ENCODE data around the gene TMEM176A. TPM values are rescaled to one million over a fixed set of nuclear protein-coding genes. Genes with fewer than 3 reads are reported as not detected.

Gene TMEM176A
- polyA plus RNA-seq, 2 of the 4 experiments (the other 2 are of a cell fraction), result 0.05 TPM; not detected in 1

- ATAC-seq (no peak), FAIRE-seq (no peak), DNase-seq (ENCODE audit: low read depth in 1 of 2, low spot score in 1 of 2) (no peak)
- TF ChIP-seq BHLHE40 (IDR thresholded peaks at IDR 0.05; ENCODE audit: low read depth, low read length) (no peak), ESRRA (IDR thresholded peaks at IDR 0.05; ENCODE audit: borderline replicate concordance, low read length) (no peak), POLR2A (IDR thresholded peaks at IDR 0.05; ENCODE audit: low read length) (no peak), KDM5A (IDR thresholded peaks at IDR 0.05) (no peak), EHMT2 (IDR thresholded peaks at IDR 0.05; ENCODE audit: low read depth) (no peak), JUNB (IDR thresholded peaks at IDR 0.05) (no peak), POLR2AphosphoS2 (conservative IDR thresholded peaks at IDR 0.05; ENCODE audit: low read length) (no peak), RAD21 (conservative IDR thresholded peaks at IDR 0.05 in 1 of 2, IDR thresholded peaks at IDR 0.05 in 1 of 2) (no peak), NR3C1 (IDR thresholded peaks at IDR 0.05) (no peak), RCOR1 (IDR thresholded peaks at IDR 0.05; ENCODE audit: low read depth, low read length) (no peak), MAZ (IDR thresholded peaks at IDR 0.05; ENCODE audit: borderline replicate concordance, low read depth, low read length) (no peak), TP53 (CRISPR knock-in tag; IDR thresholded peaks at IDR 0.05) (no peak), RFX5 (IDR thresholded peaks at IDR 0.05) (no peak), BCL3 (IDR thresholded peaks at IDR 0.05) (no peak), KDM1A (IDR thresholded peaks at IDR 0.05; ENCODE audit: low read depth) (no peak), CHD4 (IDR thresholded peaks at IDR 0.05; ENCODE audit: borderline replicate concordance) (no peak), HOXB13 (CRISPR knock-in tag; IDR thresholded peaks at IDR 0.05; ENCODE audit: low read depth) (no peak)
- TF ChIP-seq, protein P1, sequence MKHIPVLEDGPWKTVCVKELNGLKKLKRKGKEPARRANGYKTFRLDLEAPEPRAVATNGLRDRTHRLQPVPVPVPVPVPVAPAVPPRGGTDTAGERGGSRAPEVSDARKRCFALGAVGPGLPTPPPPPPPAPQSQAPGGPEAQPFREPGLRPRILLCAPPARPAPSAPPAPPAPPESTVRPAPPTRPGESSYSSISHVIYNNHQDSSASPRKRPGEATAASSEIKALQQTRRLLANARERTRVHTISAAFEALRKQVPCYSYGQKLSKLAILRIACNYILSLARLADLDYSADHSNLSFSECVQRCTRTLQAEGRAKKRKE (CRISPR knock-in tag; IDR thresholded peaks at IDR 0.05; ENCODE audit: low read depth), result no peak
- POLR2A ChIA-PET, result no interaction called here
- 7% methylated on average over 2 of the region's 2 CpGs for WGBS (ENCODE audit: missing lambda C conversion rate)
- H3K9me3 ChIP-seq, result no peaks in the 10 kb centered on the region
- no peak overlapping the region for H3K4me3 ChIP-seq
- H3K4me2 ChIP-seq, result no peak overlapping the region
- no peak overlapping the region for H3K27ac ChIP-seq
- H3K4me1 ChIP-seq, result no peaks in the 10 kb centered on the region
- CTCF ChIA-PET, result no interaction called here
Measured at GRCh38 chr7:150828384-150828783, 27.8 kb downstream of the TMEM176A start.

DNA sequence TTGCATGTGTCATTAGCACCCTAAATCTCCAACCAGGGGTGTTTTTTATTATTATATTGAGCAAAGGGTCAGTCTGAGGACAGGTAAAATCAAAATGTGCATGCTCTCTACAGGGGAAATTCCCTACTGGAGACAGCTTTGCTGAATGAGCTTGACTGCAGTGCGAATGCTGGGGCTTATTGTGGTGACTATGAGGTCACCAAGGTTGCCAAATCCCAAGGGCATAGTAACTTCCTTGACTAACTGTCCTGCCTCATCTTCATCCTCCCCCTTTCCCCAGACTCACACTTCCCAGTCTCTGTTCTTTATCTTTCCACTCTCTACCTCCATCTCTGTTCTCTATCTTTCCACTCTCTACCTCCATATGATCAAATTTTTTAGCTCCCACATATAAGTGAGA lies 28.9 kb downstream of the TMEM176A start:
- ATAC-seq (no peak), DNase-seq (ENCODE audit: low read depth in 1 of 2, low spot score in 1 of 2) (no peak), FAIRE-seq (no peak)
- H3K27ac ChIP-seq, result no peak overlapping the region
- POLR2A ChIA-PET, result no interaction called here
- 0% methylated on average over 1 of the region's 1 CpG for WGBS (ENCODE audit: missing lambda C conversion rate)
- CTCF ChIA-PET, result interaction anchor here (0.9 kb wide), 1 partner anchor 69 kb away, joined by 3 read pairs; no protein-coding TSS in a partner anchor
- H3K9me3 ChIP-seq, result no peaks in the 10 kb centered on the region
- H3K4me3 ChIP-seq, result no peak overlapping the region
- no peak overlapping the region for H3K4me2 ChIP-seq
- H3K4me1 ChIP-seq, result no peaks in the 10 kb centered on the region
- TF ChIP-seq TP53 (CRISPR knock-in tag; IDR thresholded peaks at IDR 0.05) (no peak), SREBF2 (IDR thresholded peaks at IDR 0.05) (no peak), ZC3H11A (IDR thresholded peaks at IDR 0.05) (no peak), CEBPB (IDR thresholded peaks at IDR 0.05) (no peak), HOXA7 (CRISPR knock-in tag; IDR thresholded peaks at IDR 0.05) (no peak), RARB (CRISPR knock-in tag; IDR thresholded peaks at IDR 0.05) (no peak), REST (IDR thresholded peaks at IDR 0.05) (no peak), POLR2AphosphoS2 (conservative IDR thresholded peaks at IDR 0.05; ENCODE audit: low read length) (no peak), HDAC2 (IDR thresholded peaks at IDR 0.05) (no peak), TFCP2L1 (CRISPR knock-in tag; IDR thresholded peaks at IDR 0.05) (no peak), EHF (CRISPR knock-in tag; IDR thresholded peaks at IDR 0.05) (no peak), EHMT2 (IDR thresholded peaks at IDR 0.05; ENCODE audit: low read depth) (no peak), RCOR1 (IDR thresholded peaks at IDR 0.05; ENCODE audit: low read depth, low read length) (no peak), BCL3 (IDR thresholded peaks at IDR 0.05) (no peak), FOSB (CRISPR knock-in tag; IDR thresholded peaks at IDR 0.05) (no peak)
- TF ChIP-seq, protein P2, sequence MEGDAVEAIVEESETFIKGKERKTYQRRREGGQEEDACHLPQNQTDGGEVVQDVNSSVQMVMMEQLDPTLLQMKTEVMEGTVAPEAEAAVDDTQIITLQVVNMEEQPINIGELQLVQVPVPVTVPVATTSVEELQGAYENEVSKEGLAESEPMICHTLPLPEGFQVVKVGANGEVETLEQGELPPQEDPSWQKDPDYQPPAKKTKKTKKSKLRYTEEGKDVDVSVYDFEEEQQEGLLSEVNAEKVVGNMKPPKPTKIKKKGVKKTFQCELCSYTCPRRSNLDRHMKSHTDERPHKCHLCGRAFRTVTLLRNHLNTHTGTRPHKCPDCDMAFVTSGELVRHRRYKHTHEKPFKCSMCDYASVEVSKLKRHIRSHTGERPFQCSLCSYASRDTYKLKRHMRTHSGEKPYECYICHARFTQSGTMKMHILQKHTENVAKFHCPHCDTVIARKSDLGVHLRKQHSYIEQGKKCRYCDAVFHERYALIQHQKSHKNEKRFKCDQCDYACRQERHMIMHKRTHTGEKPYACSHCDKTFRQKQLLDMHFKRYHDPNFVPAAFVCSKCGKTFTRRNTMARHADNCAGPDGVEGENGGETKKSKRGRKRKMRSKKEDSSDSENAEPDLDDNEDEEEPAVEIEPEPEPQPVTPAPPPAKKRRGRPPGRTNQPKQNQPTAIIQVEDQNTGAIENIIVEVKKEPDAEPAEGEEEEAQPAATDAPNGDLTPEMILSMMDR (IDR thresholded peaks at IDR 0.05), result no peak
- TF ChIP-seq, protein P3, sequence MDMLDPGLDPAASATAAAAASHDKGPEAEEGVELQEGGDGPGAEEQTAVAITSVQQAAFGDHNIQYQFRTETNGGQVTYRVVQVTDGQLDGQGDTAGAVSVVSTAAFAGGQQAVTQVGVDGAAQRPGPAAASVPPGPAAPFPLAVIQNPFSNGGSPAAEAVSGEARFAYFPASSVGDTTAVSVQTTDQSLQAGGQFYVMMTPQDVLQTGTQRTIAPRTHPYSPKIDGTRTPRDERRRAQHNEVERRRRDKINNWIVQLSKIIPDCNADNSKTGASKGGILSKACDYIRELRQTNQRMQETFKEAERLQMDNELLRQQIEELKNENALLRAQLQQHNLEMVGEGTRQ (IDR thresholded peaks at IDR 0.05), result no peak

Measured in A549 (cell line).